ENCODE data around the gene IRF2. TPM values are rescaled to one million over a fixed set of nuclear protein-coding genes. Genes with fewer than 3 reads are reported as not detected.

IRF2 gene
- total RNA-seq, 3 donors from 2014 or later: 39.3 to 59.8 (median 53.5) TPM

DNA sequence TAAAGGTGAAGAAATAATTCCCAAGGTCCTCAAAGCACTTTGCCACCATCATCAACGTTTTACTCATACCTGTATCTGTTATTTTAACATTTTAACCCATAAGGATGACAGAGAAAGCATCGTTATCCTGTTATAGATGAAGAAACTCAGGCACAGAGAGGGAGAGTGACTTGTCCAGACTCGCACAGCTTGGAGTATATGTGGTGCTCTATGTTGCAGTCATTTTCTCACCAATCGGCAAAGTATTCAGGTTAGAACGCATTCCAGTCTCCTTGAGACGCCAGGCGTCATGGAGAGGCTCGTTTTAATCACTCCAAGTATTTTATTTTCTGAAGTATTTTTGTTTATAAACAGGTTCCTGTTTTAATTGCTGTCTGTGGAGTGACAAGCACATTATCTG lies 73.5 kb downstream of the IRF2 start:
- Histone ChIP-seq H3K4me1 (ENCODE audit: low read depth) (no peaks in the 10 kb centered on the region), H3K9me3 (no peaks in the 10 kb centered on the region), H3K36me3 (ENCODE audit: low read depth) (peaks cover 5% of the 10 kb centered on the region), H3K4me3 (no peak overlapping the region)
- DNase-seq (no peak), ATAC-seq (no peak)
- intact Hi-C loops (cut with DNase I, micrococcal nuclease): no loop called here
- TF ChIP-seq, protein P1, sequence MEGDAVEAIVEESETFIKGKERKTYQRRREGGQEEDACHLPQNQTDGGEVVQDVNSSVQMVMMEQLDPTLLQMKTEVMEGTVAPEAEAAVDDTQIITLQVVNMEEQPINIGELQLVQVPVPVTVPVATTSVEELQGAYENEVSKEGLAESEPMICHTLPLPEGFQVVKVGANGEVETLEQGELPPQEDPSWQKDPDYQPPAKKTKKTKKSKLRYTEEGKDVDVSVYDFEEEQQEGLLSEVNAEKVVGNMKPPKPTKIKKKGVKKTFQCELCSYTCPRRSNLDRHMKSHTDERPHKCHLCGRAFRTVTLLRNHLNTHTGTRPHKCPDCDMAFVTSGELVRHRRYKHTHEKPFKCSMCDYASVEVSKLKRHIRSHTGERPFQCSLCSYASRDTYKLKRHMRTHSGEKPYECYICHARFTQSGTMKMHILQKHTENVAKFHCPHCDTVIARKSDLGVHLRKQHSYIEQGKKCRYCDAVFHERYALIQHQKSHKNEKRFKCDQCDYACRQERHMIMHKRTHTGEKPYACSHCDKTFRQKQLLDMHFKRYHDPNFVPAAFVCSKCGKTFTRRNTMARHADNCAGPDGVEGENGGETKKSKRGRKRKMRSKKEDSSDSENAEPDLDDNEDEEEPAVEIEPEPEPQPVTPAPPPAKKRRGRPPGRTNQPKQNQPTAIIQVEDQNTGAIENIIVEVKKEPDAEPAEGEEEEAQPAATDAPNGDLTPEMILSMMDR (IDR thresholded peaks at IDR 0.05): no peak

DNA sequence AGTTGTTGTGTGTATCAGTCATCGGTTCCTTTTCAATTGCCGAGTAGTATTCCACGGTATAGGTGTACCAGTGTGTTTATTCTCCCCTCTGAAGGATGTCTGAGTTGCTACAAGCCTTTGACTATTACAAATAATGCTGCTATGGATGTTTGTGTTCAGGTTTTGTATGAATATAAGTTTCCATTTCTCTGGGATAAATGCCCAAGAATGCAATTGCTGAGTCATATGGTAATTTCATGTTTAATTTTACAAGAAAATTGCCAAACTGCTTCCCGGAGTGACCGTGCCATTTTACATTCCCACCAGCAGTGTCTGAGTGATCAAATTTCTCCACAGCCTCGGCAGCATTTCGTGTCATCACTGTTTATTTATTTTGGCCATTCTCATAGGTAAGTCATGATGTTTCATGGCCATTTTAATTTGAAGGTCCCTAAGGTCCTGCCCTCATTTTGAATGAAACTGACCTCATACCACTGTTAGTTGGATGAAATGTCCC lies 73.9 kb downstream of the IRF2 start:
- ATAC-seq (no peak), DNase-seq (no peak)
- intact Hi-C loops (cut with DNase I, micrococcal nuclease): no loop called here
- H3K4me3 ChIP-seq: no peak overlapping the region
- no peaks in the 10 kb centered on the region for H3K9me3 ChIP-seq
- peaks cover 3% of the 10 kb centered on the region for H3K4me1 ChIP-seq (ENCODE audit: low read depth)
- TF ChIP-seq, protein P1 (IDR thresholded peaks at IDR 0.05): no peak
- H3K36me3 ChIP-seq (ENCODE audit: low read depth): peaks cover 5% of the 10 kb centered on the region

DNA sequence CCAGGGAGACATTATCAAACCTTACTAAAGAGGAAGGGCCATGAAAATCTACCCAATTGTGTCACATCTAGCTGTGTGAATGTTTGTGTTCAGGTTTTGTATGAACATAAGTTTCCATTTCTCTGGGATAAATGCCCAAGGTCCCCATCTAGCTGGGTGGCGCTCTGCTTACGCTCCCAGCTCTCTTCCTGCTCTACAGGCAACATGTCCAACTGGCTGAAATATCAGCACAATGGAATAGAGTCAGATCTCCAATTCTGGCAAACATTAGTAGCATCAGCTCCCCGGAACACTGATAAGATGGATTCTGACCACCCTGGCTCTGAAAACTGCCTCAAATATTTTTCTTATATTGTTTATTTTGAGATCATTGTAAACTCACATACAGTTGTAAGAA lies 74.8 kb downstream of the IRF2 start:
- Histone ChIP-seq H3K9me3 (no peaks in the 10 kb centered on the region), H3K4me3 (no peak overlapping the region), H3K4me1 (ENCODE audit: low read depth) (peaks cover 3% of the 10 kb centered on the region), H3K36me3 (ENCODE audit: low read depth) (peaks cover 5% of the 10 kb centered on the region)
- TF ChIP-seq, protein P1 (IDR thresholded peaks at IDR 0.05): no peak
- DNase-seq (no peak), ATAC-seq (no peak)
- intact Hi-C loops (cut with DNase I, micrococcal nuclease): no loop called here

DNA sequence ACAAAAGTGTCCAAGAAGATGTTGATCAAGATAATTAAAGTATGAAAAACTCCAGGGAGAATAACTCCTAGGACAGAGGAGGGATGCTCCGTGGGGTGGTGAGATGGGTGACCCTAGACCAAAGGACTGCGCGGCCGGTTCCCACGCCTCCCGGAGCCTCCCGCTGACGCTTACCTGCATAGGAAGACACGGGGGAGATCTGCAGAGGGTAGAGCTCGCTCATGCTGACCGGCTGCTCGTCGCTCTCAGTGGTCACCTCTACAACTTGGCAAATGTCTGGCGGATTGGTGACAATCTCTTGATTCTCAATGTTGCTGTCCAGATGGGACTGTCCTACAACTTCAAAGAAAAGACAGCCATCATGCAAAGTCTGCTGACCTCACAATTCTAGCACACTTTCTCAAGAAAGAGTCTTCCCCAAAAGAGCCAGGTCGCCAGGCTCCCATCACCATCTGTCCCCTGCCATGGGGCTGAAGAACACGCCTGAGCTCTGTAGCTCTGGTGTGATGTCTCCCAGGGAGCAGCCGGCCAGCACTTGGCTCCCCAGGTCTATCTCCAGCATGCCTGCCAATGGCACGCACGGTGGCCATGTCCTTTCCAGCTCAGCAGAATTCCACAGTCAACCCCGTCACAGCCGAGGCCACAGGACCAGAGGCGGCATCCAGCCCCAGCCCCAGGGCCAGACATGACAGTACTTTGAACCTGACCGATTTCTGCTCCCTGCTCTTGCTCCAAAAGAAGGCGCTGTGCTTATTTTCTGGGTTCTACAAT lies 75.4 kb downstream of the IRF2 start:
- Histone ChIP-seq H3K36me3 (ENCODE audit: low read depth) (peaks cover 5% of the 10 kb centered on the region), H3K4me3 (no peak overlapping the region), H3K9me3 (no peaks in the 10 kb centered on the region), H3K4me1 (ENCODE audit: low read depth) (peaks cover 3% of the 10 kb centered on the region)
- DNase-seq (no peak), ATAC-seq (no peak)
- intact Hi-C loops (cut with DNase I, micrococcal nuclease): no loop called here
- TF ChIP-seq, protein P1 (IDR thresholded peaks at IDR 0.05): no peak

DNA sequence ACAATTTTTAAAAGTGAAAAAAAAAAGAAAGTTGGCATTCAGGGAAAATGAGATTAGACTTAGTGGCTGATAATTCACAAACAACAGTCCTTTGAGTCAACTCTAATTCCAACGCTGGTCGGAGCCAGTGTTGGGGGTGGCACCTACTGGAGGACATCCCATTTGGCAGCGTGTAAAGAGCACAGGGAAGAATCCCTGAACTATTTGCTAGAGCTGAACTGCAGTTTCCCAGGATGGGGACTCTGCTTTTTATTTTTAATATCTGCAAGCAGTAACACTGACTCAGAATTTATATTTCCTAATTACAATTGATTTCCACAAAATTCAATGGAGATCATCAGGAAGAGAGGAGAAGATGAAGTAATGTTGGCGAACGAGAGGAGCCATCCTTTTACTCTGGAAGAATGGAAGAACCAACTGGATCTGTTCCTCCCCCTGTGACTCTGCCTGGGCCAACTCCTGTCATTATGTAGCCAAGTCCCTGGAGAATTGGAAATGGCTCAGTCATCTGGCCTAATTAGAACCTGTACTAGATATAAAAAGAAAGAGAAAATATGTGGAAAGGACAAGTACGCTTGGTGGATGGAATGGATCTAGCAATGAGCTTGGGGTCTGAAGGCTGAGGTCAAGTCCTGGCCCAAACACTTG lies 76.7 kb downstream of the IRF2 start:
- Histone ChIP-seq H3K36me3 (ENCODE audit: low read depth) (peaks cover 5% of the 10 kb centered on the region), H3K4me3 (no peak overlapping the region), H3K9me3 (no peaks in the 10 kb centered on the region), H3K4me1 (ENCODE audit: low read depth) (peaks cover 3% of the 10 kb centered on the region)
- DNase-seq: no peak
- intact Hi-C loops (cut with DNase I, micrococcal nuclease): no loop called here
- ATAC-seq: no peak
- TF ChIP-seq, protein P1 (IDR thresholded peaks at IDR 0.05): no peak
